ENCODE data around the gene MLXIP. TPM values are rescaled to one million over a fixed set of nuclear protein-coding genes. Genes with fewer than 3 reads are reported as not detected.
"Not testable (repeated sequence)": the region's sequence is repeated elsewhere in the genome, so short reads cannot be mapped to it uniquely, and the experiment has no call there.

MLXIP gene
- total RNA-seq, 1 donor from 2014 or later: 19.0 TPM

- DNase-seq (ENCODE audit: low spot score) (no peak), ATAC-seq (no peak)
Observed at GRCh38 chr12:122171399-122171798, 92.8 kb downstream of the MLXIP start.

GRCh38 chr12:122172262-122172939, 93.8 kb downstream of the MLXIP start:
- ATAC-seq (peak; percentile 59), DNase-seq (ENCODE audit: low spot score) (no peak)

- no peak for DNase-seq (ENCODE audit: low spot score)
- no peak for ATAC-seq
Observed at GRCh38 chr12:122174155-122174845, 95.7 kb downstream of the MLXIP start, which contains the start of gene IL31. TSS of gene IL31 (minus strand) at chr12:122174221. CDS start at chr12:122174172, 49 bp downstream.

- ATAC-seq; DNase-seq (ENCODE audit: low spot score): not testable (repeated sequence)
Observed at GRCh38 chr12:122176473-122176872, 97.9 kb downstream of the MLXIP start.

- DNase-seq (ENCODE audit: low spot score): peak; percentile 54
- peak; percentile 72 for ATAC-seq
Observed at GRCh38 chr12:122182887-122183587, 104.5 kb downstream of the MLXIP start, which contains the start of gene LRRC43. TSS of gene LRRC43 (plus strand) at chr12:122183123. CDS start at chr12:122183145, 22 bp downstream.

GRCh38 chr12:122183588-122183940, 105.0 kb downstream of the MLXIP start:
- ATAC-seq: no peak

GRCh38 chr12:122184517-122184916, 106.0 kb downstream of the MLXIP start:
- no peak for ATAC-seq
- no peak for DNase-seq (ENCODE audit: low spot score)

More at GRCh38 chr12:122183588-122183940, 105.0 kb downstream of the MLXIP start:
- DNase-seq (ENCODE audit: low spot score): no peak

GRCh38 chr12:122185079-122185478, 106.5 kb downstream of the MLXIP start:
- DNase-seq (ENCODE audit: low spot score) (no peak), ATAC-seq (no peak)

GRCh38 chr12:122185494-122186082, 107.0 kb downstream of the MLXIP start:
- DNase-seq (ENCODE audit: low spot score): peak; percentile 50
- ATAC-seq: peak; percentile 83

- ATAC-seq (no peak), DNase-seq (ENCODE audit: low spot score) (no peak)
Observed at GRCh38 chr12:122187466-122187865, 108.9 kb downstream of the MLXIP start.

- ATAC-seq: no peak
- peak; percentile 44 for DNase-seq (ENCODE audit: low spot score)
Observed at GRCh38 chr12:122189626-122190475, 111.3 kb downstream of the MLXIP start.

GRCh38 chr12:122190842-122191668, 112.5 kb downstream of the MLXIP start:
- DNase-seq (ENCODE audit: low spot score) (peak; percentile 79), ATAC-seq (peak; percentile 99)

- ATAC-seq: no peak
- no peak for DNase-seq (ENCODE audit: low spot score)
Observed at GRCh38 chr12:122192441-122192840, 113.9 kb downstream of the MLXIP start.

GRCh38 chr12:122194804-122195203, 116.2 kb downstream of the MLXIP start:
- ATAC-seq (no peak), DNase-seq (ENCODE audit: low spot score) (no peak)

GRCh38 chr12:122195405-122195804, 116.8 kb downstream of the MLXIP start:
- no peak for ATAC-seq
- DNase-seq (ENCODE audit: low spot score): no peak

Measured in left lobe of liver (tissue), 2 donors.